Osteoblast (primary cell): Measurements from ENCODE around the gene PHLPP1. TPM values are rescaled to one million over a fixed set of nuclear protein-coding genes. Genes with fewer than 3 reads are reported as not detected.

Experiments
- small RNA-seq: library from RNA; depleted of rRNA; stranded (forward); fragments of <200 nt; gene quantifications from one replicate; pipeline ENCODE3, GENCODE V24; 2012
- total RNA-seq: library from RNA; depleted of rRNA; stranded (reverse); fragments of >200 nt; gene quantifications from 2 replicates; pipeline ENCODE4 v1.2.3, GENCODE V29; 2012

The PHLPP1 gene
- total RNA-seq, 1 donor = 6.9 TPM

Small RNA genes within 50 kb of the gene (small RNA-seq; reads per million reads assigned to genes)
- not detected for gene RNU6-142P

Other genes with a start within 250 kb of the PHLPP1 start
- 7.4 and 10.1 TPM in 2 replicates for gene ZCCHC2, start 192.5 kb upstream of the PHLPP1 start, total RNA-seq